ENCODE results near the gene KCNN3. TPM values are rescaled to one million over a fixed set of nuclear protein-coding genes. Genes with fewer than 3 reads are reported as not detected.

KCNN3 gene
- total RNA-seq, 1 experiment from 2014 or later, result 1.3 TPM

DNA sequence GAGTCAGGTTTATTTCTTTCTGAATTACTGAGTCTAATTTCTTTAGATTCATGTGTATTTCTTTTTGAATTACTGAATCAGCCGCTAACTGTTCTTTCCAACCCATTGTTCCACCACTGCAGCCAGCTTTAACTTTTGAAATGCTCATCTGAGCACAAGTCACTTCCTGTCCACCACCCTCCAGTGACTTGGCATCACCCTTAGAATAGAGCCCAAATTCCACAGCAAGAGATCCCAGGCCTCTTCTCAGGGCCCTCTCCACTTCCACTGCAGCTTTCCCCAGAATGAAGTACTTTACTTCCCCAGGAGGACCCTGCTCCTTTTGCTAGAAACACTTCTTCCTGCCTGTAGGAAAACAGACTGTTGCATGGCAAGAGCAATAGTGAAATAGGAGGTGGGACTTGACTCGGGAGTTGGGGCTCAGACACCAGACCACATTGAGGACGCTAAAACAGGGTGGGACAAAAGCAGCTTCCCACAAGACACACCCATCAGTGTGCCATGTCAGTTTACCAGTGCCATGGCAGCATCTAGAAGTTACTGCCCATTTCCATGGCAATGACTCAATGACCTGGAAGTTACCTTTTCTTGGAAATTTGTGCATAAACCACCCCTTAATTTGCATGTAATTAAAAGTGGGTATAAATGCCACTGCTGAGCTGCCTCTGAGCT lies 205.6 kb downstream of the KCNN3 start:
- no peak for DNase-seq (ENCODE audit: low spot score)

More for the DNA sequence above, 205.6 kb downstream of the KCNN3 start:
- POLR2A ChIA-PET, result no interaction called here
- TF ChIP-seq, protein P1, sequence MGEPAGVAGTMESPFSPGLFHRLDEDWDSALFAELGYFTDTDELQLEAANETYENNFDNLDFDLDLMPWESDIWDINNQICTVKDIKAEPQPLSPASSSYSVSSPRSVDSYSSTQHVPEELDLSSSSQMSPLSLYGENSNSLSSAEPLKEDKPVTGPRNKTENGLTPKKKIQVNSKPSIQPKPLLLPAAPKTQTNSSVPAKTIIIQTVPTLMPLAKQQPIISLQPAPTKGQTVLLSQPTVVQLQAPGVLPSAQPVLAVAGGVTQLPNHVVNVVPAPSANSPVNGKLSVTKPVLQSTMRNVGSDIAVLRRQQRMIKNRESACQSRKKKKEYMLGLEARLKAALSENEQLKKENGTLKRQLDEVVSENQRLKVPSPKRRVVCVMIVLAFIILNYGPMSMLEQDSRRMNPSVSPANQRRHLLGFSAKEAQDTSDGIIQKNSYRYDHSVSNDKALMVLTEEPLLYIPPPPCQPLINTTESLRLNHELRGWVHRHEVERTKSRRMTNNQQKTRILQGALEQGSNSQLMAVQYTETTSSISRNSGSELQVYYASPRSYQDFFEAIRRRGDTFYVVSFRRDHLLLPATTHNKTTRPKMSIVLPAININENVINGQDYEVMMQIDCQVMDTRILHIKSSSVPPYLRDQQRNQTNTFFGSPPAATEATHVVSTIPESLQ (CRISPR knock-in tag; IDR thresholded peaks at IDR 0.05), result no peak
- TF ChIP-seq ZBTB21 (CRISPR knock-in tag; IDR thresholded peaks at IDR 0.05; ENCODE audit: borderline replicate concordance) (no peak), ZNF396 (CRISPR knock-in tag; IDR thresholded peaks at IDR 0.05; ENCODE audit: borderline replicate concordance) (no peak), NR1H2 (CRISPR knock-in tag; IDR thresholded peaks at IDR 0.05) (no peak), IRF2 (CRISPR knock-in tag; IDR thresholded peaks at IDR 0.05; ENCODE audit: borderline replicate concordance, low read depth) (no peak), ZNF281 (CRISPR knock-in tag; IDR thresholded peaks at IDR 0.05) (no peak), ZNF219 (CRISPR knock-in tag; IDR thresholded peaks at IDR 0.05; ENCODE audit: borderline replicate concordance) (no peak), CREB1 (CRISPR knock-in tag; IDR thresholded peaks at IDR 0.05) (no peak), MAX (CRISPR knock-in tag; IDR thresholded peaks at IDR 0.05) (no peak), NR3C1 (CRISPR knock-in tag; conservative IDR thresholded peaks at IDR 0.05; ENCODE audit: low read depth) (no peak), USF2 (CRISPR knock-in tag; IDR thresholded peaks at IDR 0.05) (no peak), ZNF121 (CRISPR knock-in tag; IDR thresholded peaks at IDR 0.05) (no peak)
- TF ChIP-seq, protein P2, sequence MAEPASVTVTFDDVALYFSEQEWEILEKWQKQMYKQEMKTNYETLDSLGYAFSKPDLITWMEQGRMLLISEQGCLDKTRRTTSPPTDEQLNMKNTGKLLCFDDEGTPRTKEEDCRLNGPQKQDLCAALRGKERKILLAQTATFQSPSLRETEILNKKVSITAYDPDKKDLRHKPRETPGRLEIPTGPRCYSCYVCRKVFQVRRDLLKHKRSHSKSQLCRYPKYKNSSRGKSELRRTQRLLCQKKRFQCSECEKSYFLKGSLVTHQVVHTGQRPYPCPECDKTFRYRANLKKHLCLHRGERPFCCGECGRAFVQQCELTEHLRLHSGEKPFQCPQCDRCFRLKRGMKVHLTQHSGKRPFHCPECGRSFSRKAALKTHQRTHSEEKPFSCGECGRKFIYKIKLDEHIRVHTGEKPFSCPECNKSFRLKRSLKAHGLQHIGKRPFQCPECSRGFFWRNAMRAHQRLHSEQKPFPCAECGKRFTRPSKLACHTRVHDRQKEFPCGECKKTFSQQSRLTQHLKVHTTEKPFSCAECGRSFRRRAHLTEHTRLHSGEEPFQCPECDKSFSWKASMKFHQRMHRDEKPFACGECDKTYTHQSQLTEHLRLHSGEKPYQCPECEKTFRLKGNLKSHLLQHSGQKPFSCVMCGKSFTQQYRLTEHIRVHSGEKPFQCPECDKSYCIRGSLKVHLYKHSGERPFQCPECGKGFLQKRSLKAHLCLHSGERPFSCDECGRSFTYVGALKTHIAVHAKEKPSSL (CRISPR knock-in tag; conservative IDR thresholded peaks at IDR 0.05), result no peak
- TF ChIP-seq, protein P3, sequence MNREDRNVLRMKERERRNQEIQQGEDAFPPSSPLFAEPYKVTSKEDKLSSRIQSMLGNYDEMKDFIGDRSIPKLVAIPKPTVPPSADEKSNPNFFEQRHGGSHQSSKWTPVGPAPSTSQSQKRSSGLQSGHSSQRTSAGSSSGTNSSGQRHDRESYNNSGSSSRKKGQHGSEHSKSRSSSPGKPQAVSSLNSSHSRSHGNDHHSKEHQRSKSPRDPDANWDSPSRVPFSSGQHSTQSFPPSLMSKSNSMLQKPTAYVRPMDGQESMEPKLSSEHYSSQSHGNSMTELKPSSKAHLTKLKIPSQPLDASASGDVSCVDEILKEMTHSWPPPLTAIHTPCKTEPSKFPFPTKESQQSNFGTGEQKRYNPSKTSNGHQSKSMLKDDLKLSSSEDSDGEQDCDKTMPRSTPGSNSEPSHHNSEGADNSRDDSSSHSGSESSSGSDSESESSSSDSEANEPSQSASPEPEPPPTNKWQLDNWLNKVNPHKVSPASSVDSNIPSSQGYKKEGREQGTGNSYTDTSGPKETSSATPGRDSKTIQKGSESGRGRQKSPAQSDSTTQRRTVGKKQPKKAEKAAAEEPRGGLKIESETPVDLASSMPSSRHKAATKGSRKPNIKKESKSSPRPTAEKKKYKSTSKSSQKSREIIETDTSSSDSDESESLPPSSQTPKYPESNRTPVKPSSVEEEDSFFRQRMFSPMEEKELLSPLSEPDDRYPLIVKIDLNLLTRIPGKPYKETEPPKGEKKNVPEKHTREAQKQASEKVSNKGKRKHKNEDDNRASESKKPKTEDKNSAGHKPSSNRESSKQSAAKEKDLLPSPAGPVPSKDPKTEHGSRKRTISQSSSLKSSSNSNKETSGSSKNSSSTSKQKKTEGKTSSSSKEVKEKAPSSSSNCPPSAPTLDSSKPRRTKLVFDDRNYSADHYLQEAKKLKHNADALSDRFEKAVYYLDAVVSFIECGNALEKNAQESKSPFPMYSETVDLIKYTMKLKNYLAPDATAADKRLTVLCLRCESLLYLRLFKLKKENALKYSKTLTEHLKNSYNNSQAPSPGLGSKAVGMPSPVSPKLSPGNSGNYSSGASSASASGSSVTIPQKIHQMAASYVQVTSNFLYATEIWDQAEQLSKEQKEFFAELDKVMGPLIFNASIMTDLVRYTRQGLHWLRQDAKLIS (CRISPR knock-in tag; IDR thresholded peaks at IDR 0.05; ENCODE audit: borderline replicate concordance), result no peak
- Mint-ChIP-seq H3K9me3 (no peaks in the 10 kb centered on the region), H3K27me3 (ENCODE audit: low read depth) (peaks cover 2% of the 10 kb centered on the region; the same call in 1 of the 2 replicates), H3K27ac (no peak overlapping the region), H3K4me3 (no peak overlapping the region), H3K36me3 (no peaks in the 10 kb centered on the region), H3K4me1 (no peaks in the 10 kb centered on the region)
- no peak for ATAC-seq
- CTCF ChIA-PET, result interaction anchor here (1.0 to 3.2 kb wide), 6 partner anchors 18 to 105 kb away, joined by 3 to 14 read pairs (median 4); no protein-coding TSS in a partner anchor

All from WTC11 (cell line).